Measurements from ENCODE around the gene ELMO1. TPM values are rescaled to one million over a fixed set of nuclear protein-coding genes. Genes with fewer than 3 reads are reported as not detected.

ELMO1 gene
- total and polyA plus RNA-seq, 2 of the 13 experiments (the other 11 are each of a cell fraction or from before 2014, with no cell fraction given), result 0.11 to 0.17 TPM

GRCh38 chr7:37052705-37053104, 396.0 kb downstream of the ELMO1 start (continued):
- TF ChIP-seq ZNF720 (CRISPR knock-in tag; IDR thresholded peaks at IDR 0.05), result no peak
- no peak for TF ChIP-seq AKAP8 (CRISPR knock-in tag; IDR thresholded peaks at IDR 0.05)
- no peak for TF ChIP-seq ZNF776 (CRISPR knock-in tag; IDR thresholded peaks at IDR 0.05)
- TF ChIP-seq ARNT2 (CRISPR knock-in tag; IDR thresholded peaks at IDR 0.05; ENCODE audit: low read depth), result peak; percentile 67; the same call in 1 of the 2 replicates
- peak; percentile 59; the same call in 1 of the 2 replicates for TF ChIP-seq ZNF770 (CRISPR knock-in tag; IDR thresholded peaks at IDR 0.05)
- TF ChIP-seq ZBTB33 (CRISPR knock-in tag; IDR thresholded peaks at IDR 0.05), result no peak
- peak; percentile 95 to 100 for TF ChIP-seq REST (IDR thresholded peaks at IDR 0.05; ENCODE audit: borderline replicate concordance in 1 of 2, low read depth in 1 of 2, low read length in 2 of 2)
- no peak for TF ChIP-seq THAP9 (CRISPR knock-in tag; IDR thresholded peaks at IDR 0.05; ENCODE audit: borderline replicate concordance)
- peak; percentile 75; the same call in 1 of the 2 replicates for TF ChIP-seq ISX (CRISPR knock-in tag; conservative IDR thresholded peaks at IDR 0.05)
- no peak for TF ChIP-seq ZNF121 (CRISPR knock-in tag; IDR thresholded peaks at IDR 0.05)
- peak; percentile 92; the same call in 1 of the 2 replicates for TF ChIP-seq ZBTB44 (CRISPR knock-in tag; IDR thresholded peaks at IDR 0.05)

All from HepG2 (cell line).